ENCODE results near the gene OVAAL. TPM values are rescaled to one million over a fixed set of nuclear protein-coding genes. Genes with fewer than 3 reads are reported as not detected.

OVAAL gene
- total RNA-seq, 3 donors from 2014 or later (not counting 1 experiment from before 2014, with no cell fraction given): not detected

GRCh38 chr1:180609643-180610555, 51.1 kb downstream of the OVAAL start:
- Histone ChIP-seq H3K27me3 (ENCODE audit: control insufficient read depth, insufficient read depth, low read length) (no peaks in the 10 kb centered on the region), H3K4me1 (ENCODE audit: control insufficient read depth, insufficient read depth, low read length) (no peaks in the 10 kb centered on the region), H3K36me3 (ENCODE audit: control insufficient read depth, insufficient read depth, low read length) (no peaks in the 10 kb centered on the region), H3K9me3 (ENCODE audit: control insufficient read depth, insufficient read depth, low read length) (no peaks in the 10 kb centered on the region), H3K4me3 (ENCODE audit: low read length) (no peak overlapping the region), H3K27ac (ENCODE audit: low read length) (no peak overlapping the region)
- H3K36me3 Mint-ChIP-seq: no peaks in the 10 kb centered on the region
- 92% methylated on average over 6 of the region's 7 CpGs for WGBS (ENCODE audit: insufficient coverage)
- H3K9me3 Mint-ChIP-seq: no peaks in the 10 kb centered on the region
- DNase-seq (no peak), ATAC-seq (no peak)
- H3K4me1 Mint-ChIP-seq: no peaks in the 10 kb centered on the region
- no peak for TF ChIP-seq CTCF (IDR thresholded peaks at IDR 0.05)
- no peaks in the 10 kb centered on the region for H3K27me3 Mint-ChIP-seq (ENCODE audit: low read depth in 2 of 2)
- H3K4me3 Mint-ChIP-seq: no peak overlapping the region
- intact Hi-C loops (cut with micrococcal nuclease): no loop called here
- H3K27ac Mint-ChIP-seq: no peak overlapping the region

GRCh38 chr1:180610556-180611015, 51.8 kb downstream of the OVAAL start:
- H3K4me1 Mint-ChIP-seq: no peaks in the 10 kb centered on the region
- no peak overlapping the region for H3K27ac Mint-ChIP-seq
- Histone ChIP-seq H3K4me1 (ENCODE audit: control insufficient read depth, insufficient read depth, low read length) (no peaks in the 10 kb centered on the region), H3K27me3 (ENCODE audit: control insufficient read depth, insufficient read depth, low read length) (no peaks in the 10 kb centered on the region), H3K27ac (ENCODE audit: low read length) (no peak overlapping the region), H3K36me3 (ENCODE audit: control insufficient read depth, insufficient read depth, low read length) (no peaks in the 10 kb centered on the region), H3K4me3 (ENCODE audit: low read length) (no peak overlapping the region), H3K9me3 (ENCODE audit: control insufficient read depth, insufficient read depth, low read length) (no peaks in the 10 kb centered on the region)
- 86% methylated on average over 3 of the region's 3 CpGs for WGBS (ENCODE audit: insufficient coverage)
- intact Hi-C loops (cut with micrococcal nuclease): no loop called here
- no peaks in the 10 kb centered on the region for H3K9me3 Mint-ChIP-seq
- no peak overlapping the region for H3K4me3 Mint-ChIP-seq
- ATAC-seq (no peak), DNase-seq (no peak)
- H3K27me3 Mint-ChIP-seq (ENCODE audit: low read depth in 2 of 2): no peaks in the 10 kb centered on the region
- H3K36me3 Mint-ChIP-seq: no peaks in the 10 kb centered on the region
- TF ChIP-seq CTCF (IDR thresholded peaks at IDR 0.05): no peak

- H3K4me1 Mint-ChIP-seq: no peaks in the 10 kb centered on the region
- DNase-seq (peak in 1 of 2 donors; percentile 4), ATAC-seq (peak in 1 of 3 donors; percentile 30)
- intact Hi-C loops (cut with micrococcal nuclease): no loop called here
- Histone ChIP-seq H3K27ac (ENCODE audit: low read length) (no peak overlapping the region), H3K27me3 (ENCODE audit: control insufficient read depth, insufficient read depth, low read length) (no peaks in the 10 kb centered on the region), H3K36me3 (ENCODE audit: control insufficient read depth, insufficient read depth, low read length) (no peaks in the 10 kb centered on the region), H3K4me3 (ENCODE audit: low read length) (no peak overlapping the region), H3K9me3 (ENCODE audit: control insufficient read depth, insufficient read depth, low read length) (no peaks in the 10 kb centered on the region), H3K4me1 (ENCODE audit: control insufficient read depth, insufficient read depth, low read length) (no peaks in the 10 kb centered on the region)
- H3K36me3 Mint-ChIP-seq: no peaks in the 10 kb centered on the region
- TF ChIP-seq CTCF (IDR thresholded peaks at IDR 0.05): no peak
- H3K4me3 Mint-ChIP-seq: no peak overlapping the region
- WGBS (ENCODE audit: insufficient coverage): 63% methylated on average over 9 of the region's 9 CpGs
- H3K27me3 Mint-ChIP-seq (ENCODE audit: low read depth in 2 of 2): no peaks in the 10 kb centered on the region
- no peaks in the 10 kb centered on the region for H3K9me3 Mint-ChIP-seq
- no peak overlapping the region for H3K27ac Mint-ChIP-seq
Observed at GRCh38 chr1:180611016-180611930, 52.5 kb downstream of the OVAAL start.

Measured in natural killer cell (primary cell).